KBM-7 (cell line): Measurements from ENCODE around the gene RCSD1.

Experiments
- DNase-seq: peaks from one replicate; pipeline ENCODE4 v3.0.0-alpha.2; 2015
- in situ Hi-C: fragments of 300-500 bp; cut with MboI; formaldehyde crosslinking; loops from 2 replicates; pipeline ENCODE4 v1.14.3; 2020; ENCODE audit warnings: low sequenced_read_pairs, low pct_unique_long_range_greater_than_20kb, mixed read lengths

The RCSD1 gene

DNA sequence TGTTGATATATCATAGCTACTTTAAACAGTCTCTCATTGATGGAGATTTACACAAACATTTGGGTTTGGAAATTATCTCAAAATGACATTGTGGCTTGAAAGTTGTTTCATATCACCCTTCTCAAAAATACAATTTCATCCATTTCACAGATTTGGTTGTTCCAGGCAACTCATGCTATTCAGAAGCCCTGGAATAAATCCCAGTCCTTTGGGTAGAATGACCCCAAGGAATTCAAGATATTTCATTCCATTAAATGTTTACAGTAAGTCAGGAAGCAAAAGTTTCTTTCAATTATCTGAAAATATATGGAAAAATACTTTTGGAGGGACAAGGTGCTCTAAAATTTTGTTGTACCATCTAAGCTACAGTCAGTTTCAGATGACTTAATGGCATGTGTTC, 118.9 kb downstream of the RCSD1 start:
- in situ Hi-C loops: no loop called here

DNA sequence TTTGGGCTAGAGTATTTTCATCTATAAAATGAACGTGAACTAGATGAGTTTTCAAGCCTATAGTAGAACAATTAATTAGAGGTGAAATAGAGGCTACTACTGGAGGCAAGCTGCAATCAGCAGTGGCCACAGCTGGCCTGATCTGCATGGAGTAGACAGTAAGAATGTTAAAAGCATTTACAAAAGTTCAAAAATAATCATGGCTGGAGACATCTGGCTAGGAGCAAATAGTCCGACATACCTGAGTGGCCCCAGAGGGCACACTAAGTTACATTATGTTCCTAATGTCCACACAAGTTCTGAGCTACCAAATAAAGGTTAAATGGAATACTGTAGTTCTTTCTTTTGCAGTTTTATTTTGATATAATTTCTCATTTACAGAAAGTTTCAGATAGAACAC, 119.7 kb downstream of the RCSD1 start:
- in situ Hi-C loops: no loop called here
- no peak for DNase-seq

More for the DNA sequence above, 118.9 kb downstream of the RCSD1 start:
- no peak for DNase-seq

DNA sequence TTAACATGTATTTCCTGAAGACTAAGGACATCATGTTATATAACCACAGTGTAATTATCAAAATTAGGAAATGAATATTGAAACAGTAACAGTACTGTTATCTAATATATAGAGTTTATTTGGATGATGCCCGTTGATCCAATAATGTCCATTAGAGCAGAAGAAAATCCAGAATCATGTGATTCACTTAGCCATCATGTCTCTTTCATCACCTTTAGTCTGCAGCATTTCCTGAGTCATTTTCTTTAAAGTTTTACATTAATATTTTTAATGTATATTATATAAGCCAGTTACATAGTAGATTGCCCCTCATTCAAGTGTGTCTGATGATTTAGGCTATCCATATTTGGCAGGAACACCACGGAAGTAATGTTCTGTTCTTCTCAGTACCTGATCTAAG, 120.6 kb downstream of the RCSD1 start:
- in situ Hi-C loops: no loop called here
- DNase-seq: no peak

DNA sequence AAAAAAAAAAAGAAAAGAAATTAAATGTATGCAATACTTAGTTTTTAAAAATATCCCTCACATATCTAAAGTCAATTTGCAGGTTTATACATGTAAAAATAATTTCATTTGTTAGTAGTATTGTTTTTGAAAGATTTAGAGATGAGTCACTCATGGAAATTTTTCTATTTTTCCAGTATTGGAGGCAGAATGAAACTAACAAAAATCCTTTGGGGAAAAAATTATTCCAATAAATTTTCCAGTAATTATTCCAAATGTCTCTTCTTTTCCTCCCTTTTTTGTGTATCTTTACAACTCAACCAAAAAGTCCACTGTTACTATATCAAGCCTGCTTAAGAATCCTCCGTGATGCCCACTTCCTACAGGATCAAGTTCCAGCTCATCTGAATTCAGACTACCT, 121.6 kb downstream of the RCSD1 start:
- in situ Hi-C loops: no loop called here

DNA sequence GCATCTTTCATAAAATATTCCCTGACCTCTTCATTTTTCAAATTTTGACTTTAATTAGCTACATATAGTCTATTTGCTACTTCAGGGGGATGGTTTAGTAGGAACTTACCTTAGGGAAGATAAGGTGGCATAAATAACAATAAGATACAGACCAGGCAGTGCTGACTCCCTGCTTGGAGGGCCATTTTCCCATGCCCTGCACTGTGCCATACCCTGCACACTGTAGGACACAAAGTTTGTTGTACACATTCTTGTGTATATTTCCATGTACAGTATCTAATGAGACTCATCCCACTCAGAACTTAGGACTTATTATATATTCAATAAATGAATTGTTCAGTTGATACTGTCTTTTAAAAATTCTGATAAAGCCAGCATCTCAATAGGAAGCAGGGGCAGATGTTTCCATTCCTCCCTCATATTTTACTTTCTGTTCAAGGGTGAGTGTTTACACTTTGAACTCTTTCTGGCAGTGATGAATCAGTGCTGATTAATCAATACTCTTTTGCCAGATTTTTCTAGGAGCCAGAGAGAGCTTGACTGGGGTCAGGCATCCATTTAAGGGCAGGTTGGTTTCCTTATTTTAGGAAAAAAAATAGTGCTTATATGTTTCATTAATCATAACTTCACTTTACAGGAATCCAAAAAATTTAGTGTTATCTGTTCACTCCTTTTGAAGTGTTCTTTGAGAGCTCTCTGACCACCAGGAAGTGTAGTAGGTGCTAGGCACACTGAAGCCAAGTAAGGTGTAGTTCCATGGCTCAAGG, 122.4 kb downstream of the RCSD1 start:
- in situ Hi-C loops: no loop called here
- DNase-seq: no peak

More for the DNA sequence above, 121.6 kb downstream of the RCSD1 start:
- no peak for DNase-seq

DNA sequence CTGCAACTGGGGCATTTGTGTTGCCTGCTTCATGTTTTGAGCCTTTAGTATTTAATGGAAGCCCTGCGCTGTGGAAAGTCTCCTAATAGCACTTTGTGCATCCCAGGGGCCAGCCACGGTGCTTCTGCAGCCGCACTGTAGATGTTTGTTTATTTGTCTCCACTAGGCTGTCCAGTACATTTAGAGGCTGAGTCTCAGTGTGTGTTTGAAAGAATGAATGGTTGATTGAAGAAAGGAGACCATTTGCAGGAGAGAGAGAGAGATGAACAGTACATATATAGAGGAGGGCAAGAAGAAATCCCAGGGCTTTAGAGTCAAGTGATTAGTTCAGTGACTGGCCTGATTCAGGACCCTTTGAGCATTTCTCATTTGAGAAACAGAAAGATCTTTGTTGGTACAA, 125.6 kb downstream of the RCSD1 start:
- no peak for DNase-seq
- in situ Hi-C loops: no loop called here
